HCT116 (cell line): ENCODE measurements around the gene LHX1. TPM values are rescaled to one million over a fixed set of nuclear protein-coding genes. Genes with fewer than 3 reads are reported as not detected.

Source experiments
- ATAC-seq: fragments of 200-7000 bp; cut with Tn5 transposase; 2 replicates; pipeline ENCODE4 v1.9.1; 2020; ENCODE audit warnings: mild to moderate bottlenecking, moderate library complexity
- BruUV-seq: library from RNA; stranded (reverse); fragments of 400-500 nt; replicated peaks from 2 replicates; lab custom pipeline; 2021; lab: Mats Ljungman, UMichigan
- CTCF ChIA-PET: fragments of 300-600 bp; sonication (Branson Sonifier 250); formaldehyde crosslinking; loops from one replicate; lab custom pipeline; 2021; ENCODE audit warnings: antibody characterized with exemption; lab: Charles Lee
- POLR2A ChIA-PET: fragments of 300-600, 350-600 bp; sonication (Branson Sonifier 250); formaldehyde crosslinking; loops from one replicate; lab custom pipeline; 2021; ENCODE audit warnings: antibody characterized with exemption; lab: Charles Lee
- RAD21 ChIA-PET, 2 experiments: fragments of 300-600 bp; sonication (Branson Sonifier 250); formaldehyde crosslinking; loops; one replicate each; lab custom pipeline; 2023; ENCODE audit warnings: low total read pairs in 2 of 2; ENCODE audit not compliant: uncharacterized antibody in 2 of 2, unreplicated experiment in 2 of 2, low non-redundant PET in 1 of 2; lab: Charles Lee
- DNase-seq: peaks from one replicate; pipeline ENCODE4 v3.0.0-alpha.2; 2010; ENCODE audit warnings: low read depth, low spot score
- H2AFZ ChIP-seq: fragments of 200-600 bp; shearing (Covaris generic), sonication (generic); 2 replicates; pipeline ENCODE4 v1.6.1; 2017; ENCODE audit warnings: low read depth, mixed run types, mixed read lengths, antibody characterized with exemption, low read length; ENCODE audit not compliant: poor library complexity, severe bottlenecking
- H3K27ac ChIP-seq: 2 replicates; pipeline ENCODE4 v1.5.1; 2012; ENCODE audit warnings: low read depth, low read length
- H3K27me3 ChIP-seq: fragments of 200-600 bp; sonication (generic); 2 replicates; pipeline ENCODE4 v1.6.1; 2016; ENCODE audit warnings: mixed run types, low read length, mixed read lengths; ENCODE audit not compliant: insufficient read depth
- H3K36me3 ChIP-seq, 2 experiments: fragments of 200-500 bp in 1 of 2; fragments of 200-600 bp in 1 of 2; sonication (Bioruptor generic) in 1 of 2; sonication (generic) in 1 of 2; 2 replicates each; pipeline versions ENCODE4 v1.5.1 to v1.6.1; 2014 to 2016; ENCODE audit warnings: low read length in 2 of 2, inconsistent platforms in 1 of 2, mixed read lengths in 1 of 2, mixed run types in 1 of 2; ENCODE audit not compliant: insufficient read depth in 2 of 2, control insufficient read depth in 1 of 2
- H3K4me1 ChIP-seq, 2 experiments: fragments of 200-600 bp in 1 of 2; sonication (generic) in 1 of 2; 2 replicates each; pipeline versions ENCODE4 v1.5.1 to v1.6.1; 2012 to 2017; ENCODE audit warnings: low read length in 2 of 2, inconsistent platforms in 1 of 2, mild to moderate bottlenecking in 1 of 2, mixed read lengths in 1 of 2, mixed run types in 1 of 2, moderate library complexity in 1 of 2; ENCODE audit not compliant: insufficient read depth in 2 of 2, control insufficient read depth in 1 of 2
- H3K4me2 ChIP-seq: fragments of 200-600 bp; sonication (generic); 2 replicates; pipeline ENCODE4 v1.6.1; 2017; ENCODE audit warnings: mixed run types, low read length, mixed read lengths
- H3K4me3 ChIP-seq, 2 experiments: fragments of 200-600 bp in 1 of 2; sonication (generic) in 1 of 2; replicated peaks in 1 of 2; 2 replicates each; pipeline ENCODE4 v1.5.1; 2011 to 2016; ENCODE audit warnings: low read length in 2 of 2, control low read depth in 1 of 2, low read depth in 1 of 2, mild to moderate bottlenecking in 1 of 2, mixed read lengths in 1 of 2, mixed run types in 1 of 2
- H3K79me2 ChIP-seq: fragments of 200-600 bp; sonication (generic); 2 replicates; pipeline ENCODE4 v1.6.1; 2017; ENCODE audit warnings: mild to moderate bottlenecking, mixed run types, low read length, moderate library complexity, mixed read lengths; ENCODE audit not compliant: insufficient read depth
- H3K9ac ChIP-seq: fragments of 200-600 bp; sonication (generic); 2 replicates; pipeline ENCODE4 v1.6.1; 2016; ENCODE audit warnings: low read length, mixed read lengths
- H3K9me2 ChIP-seq: fragments of 200-600 bp; sonication (generic), shearing (Covaris generic); 2 replicates; pipeline ENCODE4 v1.6.1; 2017; ENCODE audit warnings: mixed run types, mild to moderate bottlenecking, moderate library complexity; ENCODE audit not compliant: insufficient read depth
- H3K9me3 ChIP-seq, 2 experiments: fragments of 200-500 bp in 1 of 2; fragments of 200-600 bp in 1 of 2; sonication (Bioruptor generic) in 1 of 2; sonication (generic) in 1 of 2; 2 replicates each; pipeline ENCODE4 v1.6.1; 2014 to 2017; ENCODE audit warnings: low read length in 2 of 2, mixed read lengths in 2 of 2, inconsistent platforms in 1 of 2, low read depth in 1 of 2, mild to moderate bottlenecking in 1 of 2, mixed run types in 1 of 2, moderate library complexity in 1 of 2; ENCODE audit not compliant: control insufficient read depth in 1 of 2, insufficient read depth in 1 of 2
- H4K20me1 ChIP-seq: fragments of 200-600 bp; sonication (generic), shearing (Covaris generic); 2 replicates; pipeline ENCODE4 v1.6.1; 2017; ENCODE audit warnings: mixed run types, mild to moderate bottlenecking, moderate library complexity; ENCODE audit not compliant: insufficient read depth
- ATF3 ChIP-seq: IDR thresholded peaks from 2 replicates; pipeline ENCODE4 v1.6.1; 2012
- EGR1 ChIP-seq: IDR thresholded peaks from 2 replicates; pipeline ENCODE4 v1.6.1; 2012; ENCODE audit warnings: low read depth
- ELF1 ChIP-seq: IDR thresholded peaks from 2 replicates; pipeline ENCODE4 v1.6.1; 2012; ENCODE audit warnings: low read depth, borderline replicate concordance
- EZH2phosphoT487 ChIP-seq: fragments of 200-600 bp; IDR thresholded peaks from 2 replicates; pipeline ENCODE4 v1.6.1; 2018; ENCODE audit warnings: antibody characterized with exemption, borderline replicate concordance
- FOSL1 ChIP-seq: IDR thresholded peaks from 2 replicates; pipeline ENCODE4 v1.6.1; 2012; ENCODE audit warnings: low read depth
- SIN3A ChIP-seq: IDR thresholded peaks from 2 replicates; pipeline ENCODE4 v1.6.1; 2012; ENCODE audit warnings: low read depth
- SRF ChIP-seq: IDR thresholded peaks from 2 replicates; pipeline ENCODE4 v1.6.1; 2012; ENCODE audit warnings: low read depth
- TCF7L2 ChIP-seq: IDR thresholded peaks from 2 replicates; pipeline ENCODE4 v1.7.0; 2011; ENCODE audit warnings: borderline replicate concordance, inconsistent platforms; ENCODE audit not compliant: insufficient read depth, insufficient read length; ENCODE audit errors: extremely low read depth
- YY1 ChIP-seq: IDR thresholded peaks from 2 replicates; pipeline ENCODE4 v1.6.1; 2011; ENCODE audit warnings: low read length, low read depth, moderate library complexity, mild to moderate bottlenecking; ENCODE audit not compliant: insufficient replicate concordance; ENCODE audit errors: extremely low read depth
- ZFX ChIP-seq: fragments of 450-650 bp; IDR thresholded peaks from 2 replicates; pipeline ENCODE4 v1.6.1; 2017
- ZNF274 ChIP-seq: fragments of 200-500 bp; sonication (Bioruptor generic); IDR thresholded peaks from 2 replicates; pipeline ENCODE4 v1.6.1; 2014; ENCODE audit warnings: mild to moderate bottlenecking, low read depth, low read length, inconsistent platforms
- intact Hi-C: fragments of 100-400 bp; cut with micrococcal nuclease; formaldehyde crosslinking; loops from 2 replicates; pipeline ENCODE4 v1.10.0; 2022
- total RNA-seq: library from RNA; stranded (reverse); gene quantifications from one replicate; pipeline ENCODE4 v1.2.1, GENCODE V29; 2021; ENCODE audit not compliant: unreplicated experiment

The LHX1 gene
- total RNA-seq, 1 experiment from 2014 or later: 0.44 TPM

GRCh38 chr17:36933512-36934143 is 3.6 kb upstream of the LHX1 start:
- H3K4me3 ChIP-seq: no peak overlapping the region
- ChIA-PET POLR2A (interaction anchor here (1.0 kb wide), 1 partner anchor 12 kb away, joined by 4 read pairs; no protein-coding TSS in a partner anchor), RAD21 (no interaction called here), CTCF (no interaction called here)
- no peak for ATAC-seq
- no peaks in the 10 kb centered on the region for H4K20me1 ChIP-seq
- no peak overlapping the region for H3K27ac ChIP-seq
- no peaks in the 10 kb centered on the region for H3K79me2 ChIP-seq
- no peaks in the 10 kb centered on the region for H3K36me3 ChIP-seq
- no peak for DNase-seq
- H3K9me2 ChIP-seq: no peaks in the 10 kb centered on the region
- TF ChIP-seq ZFX (no peak), ELF1 (no peak), FOSL1 (no peak), ATF3 (no peak), ZNF274 (no peak), SRF (no peak), EGR1 (no peak), YY1 (no peak), EZH2phosphoT487 (no peak), SIN3A (no peak), TCF7L2 (no peak)
- H2AFZ ChIP-seq: no peak overlapping the region
- no peaks in the 10 kb centered on the region for H3K27me3 ChIP-seq
- intact Hi-C loops: no loop called here
- H3K4me2 ChIP-seq: no peak overlapping the region
- H3K4me1 ChIP-seq: peaks cover 2 to 13% of the 10 kb centered on the region in 2 experiments; a peak in 2 of 4 replicates
- H3K9me3 ChIP-seq: no peaks in the 10 kb centered on the region
- BruUV-seq: no TSS peak
- H3K9ac ChIP-seq: no peak overlapping the region
